ENCODE results near the gene ARHGAP30.

The ARHGAP30 gene

DNA sequence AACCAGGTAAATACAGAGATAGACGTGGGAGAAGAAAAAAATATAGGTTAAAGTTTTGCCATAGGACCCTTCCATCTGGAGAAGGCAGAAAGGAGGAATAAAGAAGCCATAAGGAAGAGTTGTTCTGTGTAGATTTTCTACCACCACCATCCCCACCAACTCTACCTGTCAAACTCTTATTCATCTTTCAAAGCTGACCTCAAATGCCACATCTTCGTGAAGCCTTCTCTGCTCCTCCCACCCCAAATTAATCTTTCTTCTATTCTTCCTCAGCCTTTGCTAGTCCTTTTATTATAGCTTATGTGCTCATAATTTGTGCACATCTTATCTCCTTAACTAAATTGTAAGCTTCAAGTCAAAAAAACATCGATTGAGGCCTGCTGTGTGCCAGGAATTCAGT, 20.9 kb upstream of the ARHGAP30 start:
- no peak for DNase-seq

DNA sequence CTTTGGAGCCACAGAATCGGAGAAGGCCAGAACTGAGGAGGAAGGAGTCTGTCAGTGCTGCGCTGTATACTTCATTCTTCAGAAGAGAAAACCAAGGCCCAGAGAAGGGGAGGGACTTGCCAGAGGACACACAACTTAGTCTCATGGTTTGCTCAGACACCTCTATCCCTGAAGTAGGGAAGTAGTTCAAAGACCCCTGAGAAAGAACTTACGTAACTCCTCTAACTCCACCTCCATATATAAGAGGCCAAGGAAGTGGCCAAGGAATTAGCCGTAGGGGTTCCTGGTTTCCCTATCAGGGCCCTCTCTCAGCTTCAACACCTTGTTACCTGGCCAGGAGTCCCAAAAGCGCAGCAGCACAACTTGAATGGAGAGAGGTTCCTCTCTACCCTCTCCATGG, 20.2 kb upstream of the ARHGAP30 start:
- DNase-seq, result no peak

DNA sequence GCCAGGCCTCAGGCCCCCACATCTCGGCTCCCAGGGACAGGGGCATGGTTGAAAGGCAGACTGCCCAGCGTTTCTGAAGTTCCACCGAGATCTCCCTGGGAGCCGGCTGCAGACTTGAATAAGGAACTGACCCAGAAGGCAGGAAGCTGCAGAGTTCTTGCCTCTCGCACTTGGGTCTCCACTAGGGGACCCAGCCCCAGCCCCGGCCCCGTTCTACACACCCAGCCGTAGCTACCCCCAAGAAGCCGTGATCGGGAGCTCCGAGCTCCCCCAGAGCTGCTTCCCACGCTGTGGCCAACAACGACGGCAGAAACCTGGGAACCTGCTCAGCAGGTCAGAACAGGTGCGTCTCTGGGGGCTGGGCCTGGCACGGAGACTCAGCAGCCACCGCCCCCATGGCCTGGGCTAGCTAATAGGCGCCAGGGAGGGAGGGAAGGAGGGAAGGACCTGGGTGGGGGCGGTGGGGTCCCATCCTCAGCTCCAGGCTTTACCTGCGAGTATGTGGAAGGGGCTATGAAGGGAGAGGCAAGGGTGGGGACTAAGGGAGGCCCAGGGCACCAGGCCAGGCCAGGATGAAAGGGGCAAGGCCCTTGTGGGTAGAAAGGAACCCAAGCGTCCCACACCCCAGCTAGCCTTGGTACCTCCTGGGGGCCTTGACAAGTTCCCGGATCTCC, 19.7 kb upstream of the ARHGAP30 start, which contains the start of gene NECTIN4:
NECTIN4 (minus strand) TSS at position 308 of the 674 bp plus-strand sequence; CDS start at position 46, 262 bp downstream.
- DNase-seq, result no peak

DNA sequence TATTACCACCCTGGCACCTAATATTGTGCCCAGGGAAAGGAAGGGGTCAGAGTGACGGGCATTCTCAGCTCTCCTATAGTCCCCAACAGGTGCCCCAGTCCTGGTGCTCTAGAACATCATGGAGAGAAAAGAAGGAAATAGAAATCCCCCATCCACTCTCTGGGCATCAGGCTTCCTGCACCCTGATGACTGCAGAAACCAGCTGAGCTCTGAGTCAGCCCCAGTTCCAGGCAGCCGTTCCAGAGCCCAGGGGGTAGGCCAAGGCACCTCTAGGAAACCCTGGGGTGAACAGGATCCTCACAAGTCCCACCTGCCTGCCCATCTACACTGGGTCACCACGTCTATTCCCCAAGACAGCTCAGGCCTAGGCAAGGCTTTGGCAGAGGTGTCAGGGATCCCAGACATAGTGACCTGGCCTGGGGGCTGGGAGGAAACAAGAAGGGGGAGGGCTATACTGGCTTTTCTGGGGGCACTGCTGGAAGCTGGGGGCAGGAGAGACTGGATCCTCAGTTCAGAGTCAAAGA, 19.0 kb upstream of the ARHGAP30 start:
- no peak for DNase-seq

- DNase-seq, result no peak
These were observed 16.8 kb upstream of the ARHGAP30 start for GRCh38 chr1:161086457-161086856.

- no peak for DNase-seq
These were observed 15.5 kb upstream of the ARHGAP30 start for GRCh38 chr1:161085165-161085564.

DNA sequence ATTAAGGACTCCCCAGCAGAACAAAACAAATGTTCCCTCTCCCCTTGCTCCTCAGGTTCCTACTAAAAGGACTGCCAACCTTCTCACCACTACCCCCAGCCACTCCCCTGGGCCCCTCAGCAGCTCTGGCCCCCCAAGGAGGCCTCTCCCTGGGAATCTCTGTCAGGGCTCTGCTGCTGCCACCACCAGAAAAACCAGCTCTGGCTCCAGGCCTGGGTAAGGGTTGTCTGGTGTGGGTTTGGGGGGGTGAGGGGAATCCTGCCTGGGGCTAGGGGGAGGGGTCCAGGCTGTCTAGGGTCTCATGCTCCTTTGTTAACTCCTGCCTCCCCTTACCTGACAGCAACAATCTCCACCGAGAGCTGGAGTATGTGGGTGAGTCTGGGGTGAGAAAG, 14.9 kb upstream of the ARHGAP30 start:
- no peak for DNase-seq

DNA sequence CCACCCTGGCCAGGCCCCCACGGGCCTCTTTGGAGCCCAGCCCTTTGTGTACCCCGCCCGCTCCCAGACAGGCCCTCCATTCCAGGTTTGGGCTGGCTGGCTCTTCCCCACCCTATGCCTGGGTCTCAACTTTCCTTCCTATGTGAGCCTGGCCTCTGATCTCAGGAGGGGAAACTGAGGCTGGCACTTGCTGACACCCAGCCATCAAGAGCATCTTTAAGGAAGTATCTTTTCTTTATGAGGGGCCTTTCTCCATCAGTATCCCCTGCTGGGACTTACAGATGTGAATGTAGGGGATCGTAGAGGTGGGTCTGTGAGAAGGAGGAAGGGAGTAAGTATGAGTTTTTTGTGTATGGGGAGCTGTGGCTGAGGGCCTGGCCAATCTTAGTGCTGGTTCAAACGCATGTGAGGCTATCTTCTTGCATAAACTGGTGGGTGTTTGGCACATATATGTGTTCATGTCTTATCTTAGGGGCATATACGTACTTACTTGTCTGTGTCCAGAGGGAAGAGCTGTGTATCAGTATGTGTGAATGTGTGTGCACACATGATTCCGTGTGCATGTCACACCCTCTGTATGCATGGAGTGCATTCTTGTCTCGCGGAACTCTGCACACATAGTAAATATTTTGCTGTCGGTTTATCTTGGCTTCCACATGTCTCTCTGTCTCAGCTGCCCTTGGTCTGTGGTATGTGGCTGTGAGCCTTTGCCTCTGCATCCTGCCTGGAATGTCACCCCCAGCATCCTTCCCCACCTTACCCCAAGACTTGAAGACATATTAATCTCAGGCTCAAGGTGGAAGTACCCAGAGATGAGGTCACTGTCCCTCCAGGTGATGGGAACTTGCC, 14.3 kb upstream of the ARHGAP30 start:
- DNase-seq, result no peak

DNA sequence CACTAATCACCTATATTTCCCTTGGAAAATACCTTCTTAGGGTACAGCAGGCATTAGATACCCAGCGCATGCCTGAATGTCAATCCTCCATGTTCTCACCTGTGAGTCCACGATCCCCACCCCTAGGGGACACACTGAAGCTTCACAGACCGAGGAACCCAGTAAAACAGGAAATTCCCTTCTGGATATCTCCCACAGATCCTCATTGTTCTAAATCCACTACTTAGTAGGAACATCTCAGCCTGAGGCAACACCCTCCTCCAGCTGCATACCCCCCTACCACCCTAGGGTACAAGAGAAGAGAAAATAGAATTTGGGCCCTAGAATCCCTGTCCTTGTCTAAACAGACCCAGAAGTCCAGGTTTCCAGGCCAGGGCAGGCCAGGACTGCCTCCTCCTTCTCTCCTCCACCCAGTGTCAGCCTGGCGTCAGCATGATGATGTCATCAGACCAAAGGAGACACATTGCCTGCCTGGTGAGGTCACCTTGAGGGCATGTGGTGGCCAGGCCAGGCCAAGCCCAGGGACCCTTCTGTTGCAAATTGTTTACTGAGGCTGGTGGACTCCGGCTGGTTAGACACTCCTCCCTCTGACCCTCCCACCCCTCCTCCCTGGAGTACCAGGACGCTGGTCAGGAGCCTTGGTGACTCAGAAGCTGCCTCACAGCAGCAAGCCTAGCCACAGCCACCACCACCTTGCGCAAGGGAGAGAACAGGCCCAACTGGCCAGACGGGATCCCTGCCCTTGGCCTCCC, 13.5 kb upstream of the ARHGAP30 start:
- DNase-seq, result no peak

DNA sequence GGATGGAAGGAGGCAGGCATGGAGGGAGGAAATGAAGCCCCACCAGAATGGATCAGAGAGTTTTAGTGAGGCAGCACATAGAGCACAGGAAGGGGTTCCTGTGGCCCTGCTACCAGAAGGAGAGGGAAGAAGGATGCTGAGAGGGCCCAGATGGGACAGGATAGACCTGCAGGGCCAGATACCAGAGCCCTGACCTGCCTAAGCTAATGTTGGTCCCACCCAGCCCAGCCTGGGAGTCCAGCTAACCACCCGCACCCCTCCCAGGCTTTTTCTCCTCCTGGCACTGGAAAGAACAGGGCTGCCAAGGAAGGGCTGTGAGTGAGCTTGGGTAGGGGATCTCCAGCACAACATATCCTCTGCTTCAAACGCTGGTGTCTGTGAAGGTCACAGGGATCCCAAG, 12.8 kb upstream of the ARHGAP30 start:
- DNase-seq, result no peak

DNA sequence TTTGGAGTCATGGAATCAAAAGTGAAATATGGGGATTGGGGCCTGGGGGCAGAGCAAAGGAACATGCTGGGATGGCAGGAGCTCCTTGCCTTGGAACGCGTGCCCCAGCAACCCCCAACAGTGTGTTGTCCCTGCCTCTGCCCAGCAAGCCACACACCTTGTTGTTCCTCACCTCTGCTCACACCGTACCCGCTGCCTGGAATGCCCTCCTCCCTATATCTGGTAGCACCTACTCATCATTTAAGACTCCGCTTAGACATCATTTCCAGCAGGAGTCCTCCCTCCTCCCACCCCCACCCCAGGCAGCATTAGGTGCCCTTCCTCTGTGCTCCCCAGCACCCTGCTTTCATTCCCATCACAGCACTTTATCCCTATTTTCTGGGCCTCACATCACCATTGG, 11.8 kb upstream of the ARHGAP30 start:
- no peak for DNase-seq

DNA sequence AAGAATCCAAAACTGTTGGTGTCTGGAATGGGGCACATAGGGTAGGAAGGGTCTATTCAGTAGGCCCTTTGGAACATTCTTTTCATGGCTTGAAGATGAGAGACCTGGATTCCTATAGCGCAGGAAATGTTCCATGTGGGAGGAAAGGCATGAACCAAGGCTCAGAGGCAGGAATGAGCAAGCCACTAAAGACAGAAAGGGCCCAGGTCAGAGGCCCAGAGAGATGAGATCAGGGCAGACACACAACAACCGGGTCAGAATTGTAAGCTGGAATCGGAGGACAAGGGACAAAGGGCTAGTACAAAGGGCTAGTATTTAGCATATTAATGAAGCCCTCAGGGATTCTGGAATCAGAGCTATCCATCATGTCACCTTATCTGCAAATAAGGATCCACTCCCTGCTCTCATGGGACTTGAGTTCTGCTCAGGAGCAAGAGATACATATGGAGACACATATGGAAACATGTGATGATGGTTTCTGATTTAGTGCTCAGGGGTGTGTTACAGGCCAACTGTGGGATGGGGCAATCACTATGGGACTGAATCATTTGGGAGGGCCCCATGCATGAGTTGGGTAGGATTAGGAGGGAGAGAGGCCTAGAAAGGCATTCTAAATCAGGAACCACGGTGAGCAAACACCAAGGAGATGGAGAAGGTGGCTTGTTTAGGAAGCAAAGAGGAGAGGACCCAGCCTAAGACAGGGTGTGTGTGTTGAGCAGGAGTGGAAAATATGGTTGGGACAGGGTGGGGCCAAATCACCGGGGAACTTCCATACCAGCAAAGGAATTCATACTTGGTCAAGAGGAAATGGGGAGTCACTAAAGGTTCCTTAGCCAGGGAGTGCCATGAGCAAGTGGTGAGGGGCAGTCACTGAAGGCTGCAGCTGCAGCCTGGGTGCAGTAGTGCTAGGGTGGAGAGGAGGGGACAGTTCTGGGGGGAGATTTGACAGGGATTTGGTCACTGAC, 11.0 kb upstream of the ARHGAP30 start:
- no peak for DNase-seq

DNA sequence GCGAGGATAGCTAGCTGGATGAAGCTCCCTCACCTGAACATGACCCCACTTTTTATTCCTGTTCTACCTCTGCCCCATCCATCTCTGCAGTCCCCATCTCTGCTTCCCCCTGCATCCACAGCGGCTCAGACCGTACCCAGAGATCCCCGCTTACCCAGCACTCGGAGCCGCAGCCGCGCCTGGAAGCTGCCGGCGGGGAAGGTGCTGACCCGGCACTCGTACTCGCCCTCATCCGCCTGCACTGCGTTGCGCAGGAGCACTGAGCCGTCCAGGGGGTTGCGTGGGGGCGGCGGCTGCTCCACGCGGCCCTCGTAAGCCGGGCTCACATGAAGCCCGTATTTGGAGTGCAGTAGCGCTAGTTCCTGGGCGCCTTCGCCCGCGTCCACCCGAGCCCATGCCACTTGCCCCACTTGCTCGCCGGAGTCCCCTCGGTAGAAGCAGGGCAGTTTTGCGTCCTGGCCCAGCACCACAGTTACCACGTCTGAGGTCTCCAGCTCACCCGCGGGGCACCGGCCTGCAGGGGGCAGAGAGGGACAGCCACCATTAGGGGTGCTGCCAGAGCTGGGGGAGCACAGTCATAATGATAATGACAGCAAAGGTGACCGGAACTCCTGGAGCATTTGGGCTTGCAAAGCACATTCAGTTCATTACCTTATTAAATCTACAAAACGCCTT, 9.9 kb upstream of the ARHGAP30 start:
- DNase-seq, result no peak

- no peak for DNase-seq
These were observed 7.7 kb upstream of the ARHGAP30 start for GRCh38 chr1:161077426-161077825.

DNA sequence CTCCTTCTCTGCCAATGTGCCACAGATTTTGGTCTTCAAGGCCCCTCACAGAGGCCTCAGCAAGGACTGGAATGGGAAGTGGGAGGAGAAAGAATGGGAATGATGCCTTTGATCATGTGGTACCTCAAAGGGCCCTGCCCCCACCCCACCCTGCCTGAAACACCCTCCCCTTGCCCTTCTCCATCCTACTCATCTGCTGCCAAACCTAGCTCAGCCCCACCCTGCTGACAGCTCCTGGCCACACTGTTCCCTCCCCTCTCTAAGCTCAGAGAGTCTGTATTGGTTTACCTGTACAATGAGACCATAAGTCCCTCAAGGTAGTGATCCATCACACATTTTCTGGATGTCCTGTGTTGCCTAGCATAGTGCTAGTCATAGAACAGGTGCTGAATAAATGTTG, 6.7 kb upstream of the ARHGAP30 start:
- no peak for DNase-seq

DNA sequence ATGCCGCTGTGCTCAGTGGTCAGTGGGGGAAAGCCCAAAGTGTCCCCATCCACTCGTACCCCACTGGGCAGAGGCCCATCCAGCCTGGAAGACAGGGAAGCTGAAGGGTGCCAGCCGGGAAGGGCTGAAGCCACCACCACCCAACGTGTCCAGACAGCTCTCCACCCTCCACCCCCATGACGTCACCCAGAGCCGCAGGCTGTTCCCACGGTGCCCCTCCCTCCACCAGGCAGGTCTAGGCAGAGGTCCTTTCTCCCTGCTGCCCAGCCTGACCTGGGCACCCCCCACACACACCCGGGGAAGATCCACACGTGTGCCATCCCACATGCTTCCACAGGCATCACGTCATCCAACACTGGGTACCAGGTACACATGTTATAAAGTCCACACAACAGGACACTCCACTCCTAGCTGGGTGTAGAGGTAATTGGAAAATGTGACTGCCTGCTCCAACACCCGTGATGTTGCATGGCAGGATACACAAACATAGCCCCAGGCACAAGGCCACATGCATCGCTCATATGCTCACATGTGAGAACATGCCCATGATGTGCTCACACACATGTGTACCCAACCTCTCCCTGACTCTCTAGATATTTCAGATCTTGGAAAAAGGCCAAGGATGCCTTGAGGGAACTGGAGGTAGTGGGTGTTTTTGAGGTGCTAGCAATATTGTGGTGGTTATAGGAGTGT, 5.1 kb upstream of the ARHGAP30 start:
- DNase-seq, result no peak

GRCh38 chr1:161073474-161074121, 3.9 kb upstream of the ARHGAP30 start:
- no peak for DNase-seq

DNA sequence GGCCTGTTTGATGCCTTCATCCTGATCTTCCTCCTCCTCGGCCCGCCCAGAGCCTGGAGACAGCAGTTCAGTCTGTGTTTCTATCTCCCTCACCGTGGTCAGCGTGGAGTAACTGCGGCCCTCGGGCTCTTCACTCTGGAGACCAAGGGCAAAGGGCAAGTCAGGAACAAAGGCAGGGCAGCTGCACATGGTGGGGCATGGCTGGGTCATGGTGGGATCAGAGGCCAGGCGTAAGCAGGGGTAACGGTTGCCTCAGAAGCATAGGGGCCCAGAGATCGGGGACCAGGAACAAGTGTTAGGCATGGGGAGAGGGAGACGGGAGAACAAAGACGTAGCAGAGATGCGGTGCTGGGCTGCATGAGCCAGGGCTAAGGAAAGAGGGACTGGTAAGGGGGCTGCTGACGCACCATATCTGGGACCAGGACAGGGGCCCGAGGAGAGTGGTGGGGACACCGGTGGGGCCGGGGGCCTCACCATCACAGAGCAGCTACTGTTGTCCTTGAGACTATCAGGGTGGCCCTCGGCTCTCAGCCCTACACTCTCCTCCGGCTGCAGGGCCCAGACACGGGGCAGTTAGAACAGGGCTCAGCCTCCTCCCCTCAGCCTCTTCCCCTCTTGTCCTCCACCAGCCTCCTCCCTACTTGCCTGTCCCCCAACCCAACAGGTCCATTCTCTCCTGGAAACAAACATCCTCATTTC, 3.2 kb upstream of the ARHGAP30 start:
- no peak for DNase-seq

DNA sequence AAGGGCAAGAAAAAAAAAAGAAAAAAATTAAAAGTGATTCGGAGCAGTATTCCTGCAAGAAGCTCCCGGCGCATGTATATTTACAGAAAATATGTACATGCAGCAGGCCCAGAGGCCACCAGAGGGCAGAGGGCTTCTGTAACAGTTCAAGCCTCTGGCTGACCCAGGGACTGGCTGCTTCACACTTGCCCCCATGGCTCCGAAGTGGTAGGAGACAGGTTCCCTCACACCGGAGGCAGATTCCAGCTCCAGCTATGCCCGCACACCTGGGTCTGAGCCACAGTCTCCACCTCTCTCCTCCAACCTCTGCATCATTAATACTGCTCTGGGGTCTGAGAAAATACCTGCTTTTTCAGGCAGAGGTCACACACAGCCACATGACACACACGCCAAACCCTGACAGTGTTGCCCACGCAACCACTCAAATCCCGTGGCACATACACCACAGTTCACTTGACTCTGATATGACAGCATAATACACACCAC, 2.2 kb upstream of the ARHGAP30 start:
- DNase-seq, result peak; percentile 52

- no peak for DNase-seq
These were observed 1.1 kb upstream of the ARHGAP30 start for GRCh38 chr1:161070761-161071160.

All from activated T-cell treated with anti-CD3 and anti-CD28 coated beads, Interleukin-2, amount 50 U/mL, for 1 hour (primary cell).